Endothelial cell of umbilical vein (primary cell): Measurements from ENCODE around the gene DDOST.

Experiments
- CTCF ChIP-seq, 2 donors: IDR thresholded peaks; 1 replicate in 1 of 2; 2 replicates in 1 of 2; pipeline ENCODE4 v1.5.1; 2011; ENCODE audit warnings: low read length in 2 of 2, mild to moderate bottlenecking in 2 of 2, moderate library complexity in 2 of 2, control low read depth in 1 of 2, inconsistent platforms in 1 of 2, low read depth in 1 of 2; ENCODE audit not compliant: insufficient read depth in 1 of 2; ENCODE audit errors: extremely low read depth in 1 of 2
- MAX ChIP-seq: IDR thresholded peaks from 2 replicates; pipeline ENCODE4 v1.6.1; 2011; ENCODE audit not compliant: insufficient read depth, insufficient read length

- TF ChIP-seq MAX (no peak), CTCF (IDR thresholded peaks at IDR 0.05; ENCODE audit: extremely low read depth in 1 of 2, insufficient read depth in 1 of 2, low read depth in 1 of 2, low read length in 2 of 2) (no peak)
Measured at GRCh38 chr1:20684651-20685050, 23.5 kb upstream of the DDOST start.
